MM.1S (cell line): Measurements from ENCODE around the gene NBAS.

Experiments used
- DNase-seq: peaks from one replicate; pipeline ENCODE4 v3.0.0-alpha.2; 2015
- H2AFZ ChIP-seq: fragments of 300-600 bp; sonication (generic); 2 replicates; pipeline ENCODE4 v1.6.0; 2016; ENCODE audit warnings: antibody characterized with exemption, low read length
- H3F3A ChIP-seq: fragments of 300-600 bp; sonication (generic); 2 replicates; pipeline ENCODE4 v1.6.1; 2016; ENCODE audit warnings: mild to moderate bottlenecking, antibody characterized with exemption, low read length, moderate library complexity, mixed read lengths; ENCODE audit not compliant: insufficient read depth
- H3K27ac ChIP-seq: fragments of 300-600 bp; sonication (generic); 2 replicates; pipeline ENCODE4 v1.5.1; 2016; ENCODE audit warnings: mild to moderate bottlenecking, low read length
- H3K27me3 ChIP-seq: fragments of 300-600 bp; sonication (generic); replicated peaks from 2 replicates; pipeline ENCODE4 v1.6.0; 2016; ENCODE audit warnings: low read length; ENCODE audit not compliant: insufficient read depth
- H3K36me3 ChIP-seq: fragments of 300-600 bp; sonication (generic); replicated peaks from 2 replicates; pipeline ENCODE4 v1.6.1; 2016; ENCODE audit warnings: mild to moderate bottlenecking, low read length, mixed read lengths; ENCODE audit not compliant: insufficient read depth
- H3K4me1 ChIP-seq: fragments of 300-600 bp; sonication (generic); 2 replicates; pipeline ENCODE4 v1.6.1; 2016; ENCODE audit warnings: low read length, mixed read lengths
- H3K4me2 ChIP-seq: fragments of 300-600 bp; sonication (generic); 2 replicates; pipeline ENCODE4 v1.6.0; 2016; ENCODE audit warnings: low read depth, low read length
- H3K4me3 ChIP-seq: fragments of 300-600 bp; sonication (generic); 2 replicates; pipeline ENCODE4 v1.5.1; 2016; ENCODE audit warnings: low read length, mixed read lengths
- H3K79me2 ChIP-seq: fragments of 300-600 bp; sonication (generic); 2 replicates; pipeline ENCODE4 v1.6.1; 2016; ENCODE audit warnings: mixed run types, low read length, mixed read lengths
- H3K9ac ChIP-seq: fragments of 300-600 bp; sonication (generic); 2 replicates; pipeline ENCODE4 v1.6.1; 2016; ENCODE audit warnings: low read length, mixed read lengths
- H3K9me2 ChIP-seq: fragments of 300-600 bp; sonication (generic); replicated peaks from 2 replicates; pipeline ENCODE4 v1.6.1; 2016; ENCODE audit warnings: mild to moderate bottlenecking, low read length, mixed read lengths; ENCODE audit not compliant: insufficient read depth
- H3K9me3 ChIP-seq: fragments of 300-600 bp; sonication (generic); replicated peaks from 2 replicates; pipeline ENCODE4 v1.6.1; 2016; ENCODE audit warnings: mild to moderate bottlenecking, low read length, mixed read lengths; ENCODE audit not compliant: insufficient read depth
- H4K20me1 ChIP-seq: fragments of 300-600 bp; sonication (generic); 2 replicates; pipeline ENCODE4 v1.6.1; 2016; ENCODE audit warnings: mild to moderate bottlenecking, low read length, moderate library complexity, mixed read lengths; ENCODE audit not compliant: insufficient read depth
- CTCF ChIP-seq: fragments of 300-600 bp; sonication (generic); IDR thresholded peaks from 2 replicates; pipeline ENCODE4 v1.5.1; 2016; ENCODE audit warnings: antibody characterized with exemption, low read length, mixed read lengths
- EZH2 ChIP-seq: fragments of 300-600 bp; sonication (generic); optimal IDR thresholded peaks from 2 replicates; pipeline ENCODE3; 2017; ENCODE audit warnings: low read depth, mild to moderate bottlenecking, antibody characterized with exemption, low read length, mixed read lengths
- EZH2phosphoT487 ChIP-seq: fragments of 300-600 bp; sonication (generic); IDR thresholded peaks from 2 replicates; pipeline ENCODE4 v1.6.1; 2018; ENCODE audit warnings: antibody characterized with exemption, low read length

NBAS gene

GRCh38 chr2:15163326-15163725, 397.8 kb downstream of the NBAS start:
- Histone ChIP-seq H2AFZ (no peak overlapping the region), H3K9ac (no peak overlapping the region), H3K4me3 (no peak overlapping the region), H3F3A (no peaks in the 10 kb centered on the region), H3K27ac (no peak overlapping the region), H4K20me1 (no peaks in the 10 kb centered on the region), H3K9me2 (no peaks in the 10 kb centered on the region), H3K9me3 (no peaks in the 10 kb centered on the region), H3K79me2 (no peaks in the 10 kb centered on the region), H3K36me3 (no peaks in the 10 kb centered on the region), H3K4me2 (no peak overlapping the region), H3K27me3 (no peaks in the 10 kb centered on the region), H3K4me1 (no peaks in the 10 kb centered on the region)
- TF ChIP-seq EZH2 (no peak), EZH2phosphoT487 (no peak), CTCF (no peak)
- no peak for DNase-seq

- TF ChIP-seq CTCF, result no peak
- TF ChIP-seq EZH2, result no peak
- TF ChIP-seq EZH2phosphoT487, result no peak
- no peak for DNase-seq
- H3K4me1 ChIP-seq, result no peaks in the 10 kb centered on the region
- no peak overlapping the region for H2AFZ ChIP-seq
- H3K4me3 ChIP-seq, result no peak overlapping the region
- no peak overlapping the region for H3K9ac ChIP-seq
- H3K4me2 ChIP-seq, result no peak overlapping the region
- no peaks in the 10 kb centered on the region for H3F3A ChIP-seq
- no peaks in the 10 kb centered on the region for H3K9me2 ChIP-seq
- H3K27ac ChIP-seq, result no peak overlapping the region
- no peaks in the 10 kb centered on the region for H3K27me3 ChIP-seq
- no peaks in the 10 kb centered on the region for H3K36me3 ChIP-seq
- no peaks in the 10 kb centered on the region for H3K9me3 ChIP-seq
- no peaks in the 10 kb centered on the region for H4K20me1 ChIP-seq
- H3K79me2 ChIP-seq, result no peaks in the 10 kb centered on the region
Observed at GRCh38 chr2:15162620-15163019, 398.5 kb downstream of the NBAS start.

- no peaks in the 10 kb centered on the region for H3K27me3 ChIP-seq
- TF ChIP-seq EZH2 (no peak), EZH2phosphoT487 (no peak), CTCF (no peak)
- no peak overlapping the region for H3K4me2 ChIP-seq
- no peak overlapping the region for H3K9ac ChIP-seq
- no peak overlapping the region for H3K4me3 ChIP-seq
- no peak overlapping the region for H2AFZ ChIP-seq
- no peak for DNase-seq
- H3K27ac ChIP-seq, result no peak overlapping the region
- H3K79me2 ChIP-seq, result no peaks in the 10 kb centered on the region
- H3K9me3 ChIP-seq, result no peaks in the 10 kb centered on the region
- no peaks in the 10 kb centered on the region for H3K36me3 ChIP-seq
- H3K9me2 ChIP-seq, result no peaks in the 10 kb centered on the region
- no peaks in the 10 kb centered on the region for H4K20me1 ChIP-seq
- no peaks in the 10 kb centered on the region for H3F3A ChIP-seq
- no peaks in the 10 kb centered on the region for H3K4me1 ChIP-seq
Observed at GRCh38 chr2:15160201-15160991, 400.7 kb downstream of the NBAS start.
